ENCODE measurements around the gene ZNF839. TPM values are rescaled to one million over a fixed set of nuclear protein-coding genes. Genes with fewer than 3 reads are reported as not detected.

ZNF839 gene
- total and polyA plus RNA-seq, 2 experiments from 2014 or later = 7.9 to 10.0 TPM

- H3F3A ChIP-seq (replicated peaks; ENCODE audit: low read depth) = no peaks in the 10 kb centered on the region
- H4K20me1 ChIP-seq (replicated peaks; ENCODE audit: insufficient read depth) = peaks cover 5% of the 10 kb centered on the region; the same call in 1 of the 2 replicates
- H3K36me3 ChIP-seq (ENCODE audit: insufficient read depth) = no peaks in the 10 kb centered on the region
- Mint-ChIP-seq H3K27me3 (ENCODE audit: insufficient read depth, low read depth, poor library complexity) (peaks cover 4% of the 10 kb centered on the region), H3K4me1 (peaks cover 5% of the 10 kb centered on the region; the same call in 2 of the 3 replicates), H3K9me3 (no peaks in the 10 kb centered on the region), H3K4me3 (no peak overlapping the region), H3K27ac (no peak overlapping the region), H3K36me3 (ENCODE audit: low read depth) (no peaks in the 10 kb centered on the region)
- no peak for ATAC-seq
- no peak overlapping the region for H2AFZ ChIP-seq
- peaks cover 27% of the 10 kb centered on the region; the same call in 1 of the 2 replicates for H3K79me2 ChIP-seq (replicated peaks; ENCODE audit: insufficient read depth)
- no peaks in the 10 kb centered on the region for H3K27me3 ChIP-seq (ENCODE audit: insufficient read depth)
- H3K4me1 ChIP-seq (ENCODE audit: insufficient read depth) = no peaks in the 10 kb centered on the region
- no peak overlapping the region for H3K4me3 ChIP-seq
- H3K4me2 ChIP-seq = no peak overlapping the region
- H3K27ac ChIP-seq (ENCODE audit: low read depth) = 0 out of 2 replicates have a peak overlapping the region, but pooled peaks have one; percentile 13
- TF ChIP-seq EZH2phosphoT487 (IDR thresholded peaks at IDR 0.05; ENCODE audit: unreplicated experiment) (no peak), REST (IDR thresholded peaks at IDR 0.05; ENCODE audit: unreplicated experiment) (no peak), ZNF331 (CRISPR knock-in tag; IDR thresholded peaks at IDR 0.05; ENCODE audit: low read depth) (no peak), ZNF114 (CRISPR knock-in tag; IDR thresholded peaks at IDR 0.05) (no peak), CREB1 (CRISPR knock-in tag; IDR thresholded peaks at IDR 0.05; ENCODE audit: low read depth) (no peak), STAT1 (IDR thresholded peaks at IDR 0.05; ENCODE audit: unreplicated experiment) (no peak), CTCF (conservative IDR thresholded peaks at IDR 0.05; ENCODE audit: low read depth in 2 of 2) (no peak), POLR2AphosphoS5 (IDR thresholded peaks at IDR 0.05; ENCODE audit: low read depth) (no peak), NANOG (IDR thresholded peaks at IDR 0.05; ENCODE audit: borderline replicate concordance) (no peak), JUNB (IDR thresholded peaks at IDR 0.05; ENCODE audit: unreplicated experiment) (no peak), EZH2 (IDR thresholded peaks at IDR 0.05; ENCODE audit: low read depth, unreplicated experiment) (no peak)
- TF ChIP-seq, protein P1, sequence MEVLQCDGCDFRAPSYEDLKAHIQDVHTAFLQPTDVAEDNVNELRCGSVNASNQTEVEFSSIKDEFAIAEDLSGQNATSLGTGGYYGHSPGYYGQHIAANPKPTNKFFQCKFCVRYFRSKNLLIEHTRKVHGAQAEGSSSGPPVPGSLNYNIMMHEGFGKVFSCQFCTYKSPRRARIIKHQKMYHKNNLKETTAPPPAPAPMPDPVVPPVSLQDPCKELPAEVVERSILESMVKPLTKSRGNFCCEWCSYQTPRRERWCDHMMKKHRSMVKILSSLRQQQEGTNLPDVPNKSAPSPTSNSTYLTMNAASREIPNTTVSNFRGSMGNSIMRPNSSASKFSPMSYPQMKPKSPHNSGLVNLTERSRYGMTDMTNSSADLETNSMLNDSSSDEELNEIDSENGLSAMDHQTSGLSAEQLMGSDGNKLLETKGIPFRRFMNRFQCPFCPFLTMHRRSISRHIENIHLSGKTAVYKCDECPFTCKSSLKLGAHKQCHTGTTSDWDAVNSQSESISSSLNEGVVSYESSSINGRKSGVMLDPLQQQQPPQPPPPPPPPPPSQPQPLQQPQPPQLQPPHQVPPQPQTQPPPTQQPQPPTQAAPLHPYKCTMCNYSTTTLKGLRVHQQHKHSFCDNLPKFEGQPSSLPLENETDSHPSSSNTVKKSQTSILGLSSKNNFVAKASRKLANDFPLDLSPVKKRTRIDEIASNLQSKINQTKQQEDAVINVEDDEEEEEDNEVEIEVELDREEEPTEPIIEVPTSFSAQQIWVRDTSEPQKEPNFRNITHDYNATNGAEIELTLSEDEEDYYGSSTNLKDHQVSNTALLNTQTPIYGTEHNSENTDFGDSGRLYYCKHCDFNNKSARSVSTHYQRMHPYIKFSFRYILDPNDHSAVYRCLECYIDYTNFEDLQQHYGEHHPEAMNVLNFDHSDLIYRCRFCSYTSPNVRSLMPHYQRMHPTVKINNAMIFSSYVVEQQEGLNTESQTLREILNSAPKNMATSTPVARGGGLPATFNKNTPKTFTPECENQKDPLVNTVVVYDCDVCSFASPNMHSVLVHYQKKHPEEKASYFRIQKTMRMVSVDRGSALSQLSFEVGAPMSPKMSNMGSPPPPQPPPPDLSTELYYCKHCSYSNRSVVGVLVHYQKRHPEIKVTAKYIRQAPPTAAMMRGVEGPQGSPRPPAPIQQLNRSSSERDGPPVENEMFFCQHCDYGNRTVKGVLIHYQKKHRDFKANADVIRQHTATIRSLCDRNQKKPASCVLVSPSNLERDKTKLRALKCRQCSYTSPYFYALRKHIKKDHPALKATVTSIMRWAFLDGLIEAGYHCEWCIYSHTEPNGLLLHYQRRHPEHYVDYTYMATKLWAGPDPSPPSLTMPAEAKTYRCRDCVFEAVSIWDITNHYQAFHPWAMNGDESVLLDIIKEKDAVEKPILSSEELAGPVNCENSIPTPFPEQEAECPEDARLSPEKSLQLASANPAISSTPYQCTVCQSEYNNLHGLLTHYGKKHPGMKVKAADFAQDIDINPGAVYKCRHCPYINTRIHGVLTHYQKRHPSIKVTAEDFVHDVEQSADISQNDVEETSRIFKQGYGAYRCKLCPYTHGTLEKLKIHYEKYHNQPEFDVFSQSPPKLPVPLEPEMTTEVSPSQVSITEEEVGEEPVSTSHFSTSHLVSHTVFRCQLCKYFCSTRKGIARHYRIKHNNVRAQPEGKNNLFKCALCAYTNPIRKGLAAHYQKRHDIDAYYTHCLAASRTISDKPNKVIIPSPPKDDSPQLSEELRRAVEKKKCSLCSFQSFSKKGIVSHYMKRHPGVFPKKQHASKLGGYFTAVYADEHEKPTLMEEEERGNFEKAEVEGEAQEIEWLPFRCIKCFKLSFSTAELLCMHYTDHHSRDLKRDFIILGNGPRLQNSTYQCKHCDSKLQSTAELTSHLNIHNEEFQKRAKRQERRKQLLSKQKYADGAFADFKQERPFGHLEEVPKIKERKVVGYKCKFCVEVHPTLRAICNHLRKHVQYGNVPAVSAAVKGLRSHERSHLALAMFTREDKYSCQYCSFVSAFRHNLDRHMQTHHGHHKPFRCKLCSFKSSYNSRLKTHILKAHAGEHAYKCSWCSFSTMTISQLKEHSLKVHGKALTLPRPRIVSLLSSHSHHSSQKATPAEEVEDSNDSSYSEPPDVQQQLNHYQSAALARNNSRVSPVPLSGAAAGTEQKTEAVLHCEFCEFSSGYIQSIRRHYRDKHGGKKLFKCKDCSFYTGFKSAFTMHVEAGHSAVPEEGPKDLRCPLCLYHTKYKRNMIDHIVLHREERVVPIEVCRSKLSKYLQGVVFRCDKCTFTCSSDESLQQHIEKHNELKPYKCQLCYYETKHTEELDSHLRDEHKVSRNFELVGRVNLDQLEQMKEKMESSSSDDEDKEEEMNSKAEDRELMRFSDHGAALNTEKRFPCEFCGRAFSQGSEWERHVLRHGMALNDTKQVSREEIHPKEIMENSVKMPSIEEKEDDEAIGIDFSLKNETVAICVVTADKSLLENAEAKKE (CRISPR knock-in tag; IDR thresholded peaks at IDR 0.05) = no peak
- TF ChIP-seq, protein P2, sequence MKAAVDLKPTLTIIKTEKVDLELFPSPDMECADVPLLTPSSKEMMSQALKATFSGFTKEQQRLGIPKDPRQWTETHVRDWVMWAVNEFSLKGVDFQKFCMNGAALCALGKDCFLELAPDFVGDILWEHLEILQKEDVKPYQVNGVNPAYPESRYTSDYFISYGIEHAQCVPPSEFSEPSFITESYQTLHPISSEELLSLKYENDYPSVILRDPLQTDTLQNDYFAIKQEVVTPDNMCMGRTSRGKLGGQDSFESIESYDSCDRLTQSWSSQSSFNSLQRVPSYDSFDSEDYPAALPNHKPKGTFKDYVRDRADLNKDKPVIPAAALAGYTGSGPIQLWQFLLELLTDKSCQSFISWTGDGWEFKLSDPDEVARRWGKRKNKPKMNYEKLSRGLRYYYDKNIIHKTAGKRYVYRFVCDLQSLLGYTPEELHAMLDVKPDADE (IDR thresholded peaks at IDR 0.05) = no peak
- no peaks in the 10 kb centered on the region for H3K9me2 ChIP-seq (ENCODE audit: insufficient read depth)
- DNase-seq (ENCODE audit: low spot score) = no peak
These were observed 51.8 kb downstream of the ZNF839 start for GRCh38 chr14:102371361-102371760.

Measured in GM23338 (cell line).